ENCODE results near the gene C4B. TPM values are rescaled to one million over a fixed set of nuclear protein-coding genes. Genes with fewer than 3 reads are reported as not detected.
"Not testable (repeated sequence)": the region's sequence is repeated elsewhere in the genome, so short reads cannot be mapped to it uniquely, and the experiment has no call there.

The C4B gene
- total RNA-seq, 2 donors from 2014 or later, result 3.9 to 5.2 TPM

GRCh38 chr6:31977816-31978431, 36.7 kb upstream of the C4B start:
- H3K9me3 Mint-ChIP-seq, result no peaks in the 10 kb centered on the region
- DNase-seq (ENCODE audit: low spot score in 2 of 2) (no peak), ATAC-seq (no peak)
- H3K27ac Mint-ChIP-seq, result no peak overlapping the region
- peaks cover 0 to 1% of the 10 kb centered on the region in 2 donors for H3K36me3 Mint-ChIP-seq

- Mint-ChIP-seq H3K36me3 (no peaks in the 10 kb centered on the region), H3K9me3 (no peaks in the 10 kb centered on the region), H3K27ac (peak overlapping the region; percentile 60 to 84)
- ATAC-seq, result no peak
- no peak for DNase-seq (ENCODE audit: low spot score in 2 of 2)
Observed at GRCh38 chr6:31978831-31979230, 35.8 kb upstream of the C4B start.

GRCh38 chr6:31979238-31979898, 35.2 kb upstream of the C4B start:
- DNase-seq (ENCODE audit: low spot score in 2 of 2), result peak in 1 of 2 donors; percentile 14
- Mint-ChIP-seq H3K36me3 (no peaks in the 10 kb centered on the region), H3K27ac (peak overlapping the region; percentile 73 to 84), H3K9me3 (no peaks in the 10 kb centered on the region)
- ATAC-seq, result no peak

- H3K27ac Mint-ChIP-seq, result peak overlapping the region in 1 of 2 donors; percentile 84
- not testable (repeated sequence) for H3K9me3 Mint-ChIP-seq, H3K36me3 Mint-ChIP-seq, ATAC-seq
- DNase-seq (ENCODE audit: low spot score in 2 of 2), result peak in 1 of 2 donors; percentile 30
Observed at GRCh38 chr6:31980195-31980876, 34.3 kb upstream of the C4B start.

GRCh38 chr6:31980998-31981397, 33.6 kb upstream of the C4B start:
- H3K9me3 Mint-ChIP-seq; H3K27ac Mint-ChIP-seq; DNase-seq (ENCODE audit: low spot score in 2 of 2); H3K36me3 Mint-ChIP-seq; ATAC-seq: not testable (repeated sequence)

- not testable (repeated sequence) for ATAC-seq; H3K27ac Mint-ChIP-seq; H3K36me3 Mint-ChIP-seq; H3K9me3 Mint-ChIP-seq; DNase-seq (ENCODE audit: low spot score in 2 of 2)
Observed at GRCh38 chr6:31981744-31982143, 32.9 kb upstream of the C4B start, which contains the start of gene C4A. Gene C4A, plus strand, starts transcription at chr6:31982057. Its CDS starts 51 bp downstream, at chr6:31982108.

GRCh38 chr6:31989363-31989762, 25.2 kb upstream of the C4B start:
- H3K27ac Mint-ChIP-seq; H3K36me3 Mint-ChIP-seq; DNase-seq (ENCODE audit: low spot score in 2 of 2); H3K9me3 Mint-ChIP-seq; ATAC-seq: not testable (repeated sequence)

- not testable (repeated sequence) for ATAC-seq; DNase-seq (ENCODE audit: low spot score in 2 of 2); H3K27ac Mint-ChIP-seq; H3K36me3 Mint-ChIP-seq; H3K9me3 Mint-ChIP-seq
Observed at GRCh38 chr6:31994421-31994820, 20.2 kb upstream of the C4B start.

- H3K36me3 Mint-ChIP-seq; DNase-seq (ENCODE audit: low spot score in 2 of 2); ATAC-seq; H3K9me3 Mint-ChIP-seq; H3K27ac Mint-ChIP-seq: not testable (repeated sequence)
Observed at GRCh38 chr6:31996385-31996784, 18.2 kb upstream of the C4B start.

GRCh38 chr6:32002546-32003268, 11.9 kb upstream of the C4B start:
- not testable (repeated sequence) for ATAC-seq, H3K27ac Mint-ChIP-seq, H3K9me3 Mint-ChIP-seq

GRCh38 chr6:32003301-32003700, 11.3 kb upstream of the C4B start:
- H3K36me3 Mint-ChIP-seq; DNase-seq (ENCODE audit: low spot score in 2 of 2); H3K27ac Mint-ChIP-seq; ATAC-seq; H3K9me3 Mint-ChIP-seq: not testable (repeated sequence)

More at GRCh38 chr6:32002546-32003268, 11.9 kb upstream of the C4B start:
- H3K36me3 Mint-ChIP-seq; DNase-seq (ENCODE audit: low spot score in 2 of 2): not testable (repeated sequence)

- DNase-seq (ENCODE audit: low spot score in 2 of 2), result peak in 1 of 2 donors; percentile 1
Observed at GRCh38 chr6:32004393-32004792, 10.2 kb upstream of the C4B start.

GRCh38 chr6:32004864-32005537, 9.6 kb upstream of the C4B start:
- H3K27ac Mint-ChIP-seq, H3K36me3 Mint-ChIP-seq, H3K9me3 Mint-ChIP-seq: not testable (repeated sequence)
- ATAC-seq, result peak; percentile 58 to 67
- DNase-seq (ENCODE audit: low spot score in 2 of 2), result peak; percentile 1 to 48

More at GRCh38 chr6:32004393-32004792, 10.2 kb upstream of the C4B start:
- not testable (repeated sequence) for H3K9me3 Mint-ChIP-seq, ATAC-seq, H3K36me3 Mint-ChIP-seq
- peak overlapping the region in 1 of 2 donors; percentile 60 for H3K27ac Mint-ChIP-seq

GRCh38 chr6:32005538-32005880, 9.1 kb upstream of the C4B start:
- H3K9me3 Mint-ChIP-seq, H3K36me3 Mint-ChIP-seq, ATAC-seq, H3K27ac Mint-ChIP-seq: not testable (repeated sequence)
- peak in 1 of 2 donors; percentile 2 for DNase-seq (ENCODE audit: low spot score in 2 of 2)

- H3K27ac Mint-ChIP-seq, ATAC-seq, H3K9me3 Mint-ChIP-seq, H3K36me3 Mint-ChIP-seq: not testable (repeated sequence)
- peak; percentile 1 to 45 for DNase-seq (ENCODE audit: low spot score in 2 of 2)
Observed at GRCh38 chr6:32005991-32006529, 8.5 kb upstream of the C4B start.

GRCh38 chr6:32007086-32007485, 7.5 kb upstream of the C4B start:
- not testable (repeated sequence) for H3K36me3 Mint-ChIP-seq, H3K9me3 Mint-ChIP-seq, ATAC-seq, H3K27ac Mint-ChIP-seq
- DNase-seq (ENCODE audit: low spot score in 2 of 2), result peak; percentile 1 to 47
